Measurements from ENCODE around the gene CPOX. TPM values are rescaled to one million over a fixed set of nuclear protein-coding genes. Genes with fewer than 3 reads are reported as not detected.

The CPOX gene
- total and polyA plus RNA-seq, 2 experiments from 2014 or later = 13.3 to 38.3 TPM

GRCh38 chr3:98558100-98558827 is 35.1 kb downstream of the CPOX start (continued):
- TF ChIP-seq REST (IDR thresholded peaks at IDR 0.05; ENCODE audit: unreplicated experiment) = no peak
- TF ChIP-seq ETS1 (IDR thresholded peaks at IDR 0.05) = no peak

- Mint-ChIP-seq H3K4me3 (no peak overlapping the region), H3K4me1 (no peaks in the 10 kb centered on the region), H3K27me3 (ENCODE audit: insufficient read depth, low read depth, poor library complexity) (peaks cover 2% of the 10 kb centered on the region), H3K36me3 (ENCODE audit: low read depth) (no peaks in the 10 kb centered on the region), H3K9me3 (no peaks in the 10 kb centered on the region), H3K27ac (no peak overlapping the region; the same call in 1 of the 2 replicates)
- Histone ChIP-seq H3K4me1 (ENCODE audit: insufficient read depth) (no peaks in the 10 kb centered on the region), H3K27me3 (ENCODE audit: insufficient read depth) (no peaks in the 10 kb centered on the region), H3F3A (replicated peaks; ENCODE audit: low read depth) (no peaks in the 10 kb centered on the region), H3K27ac (ENCODE audit: low read depth) (no peak overlapping the region), H3K9me2 (ENCODE audit: insufficient read depth) (no peaks in the 10 kb centered on the region), H3K36me3 (ENCODE audit: insufficient read depth) (no peaks in the 10 kb centered on the region), H3K4me2 (no peak overlapping the region), H3K4me3 (no peak overlapping the region), H4K20me1 (replicated peaks; ENCODE audit: insufficient read depth) (no peaks in the 10 kb centered on the region), H2AFZ (no peak overlapping the region; the same call in 1 of the 2 replicates), H3K79me2 (replicated peaks; ENCODE audit: insufficient read depth) (no peaks in the 10 kb centered on the region)
- DNase-seq (ENCODE audit: low spot score) (no peak), ATAC-seq (no peak)
- TF ChIP-seq ZNF114 (CRISPR knock-in tag; IDR thresholded peaks at IDR 0.05) (no peak), ETS1 (IDR thresholded peaks at IDR 0.05) (no peak), JUNB (IDR thresholded peaks at IDR 0.05; ENCODE audit: unreplicated experiment) (no peak), CREB1 (CRISPR knock-in tag; IDR thresholded peaks at IDR 0.05; ENCODE audit: low read depth) (no peak), CTCF (conservative IDR thresholded peaks at IDR 0.05; ENCODE audit: low read depth in 2 of 2) (no peak), POLR2AphosphoS5 (IDR thresholded peaks at IDR 0.05; ENCODE audit: low read depth) (no peak), ZNF462 (CRISPR knock-in tag; IDR thresholded peaks at IDR 0.05) (no peak), EZH2 (IDR thresholded peaks at IDR 0.05; ENCODE audit: low read depth, unreplicated experiment) (no peak)
Measured at GRCh38 chr3:98557324-98558010, 35.9 kb downstream of the CPOX start.

Data from GM23338 (cell line).